OCI-LY1 (cell line): ENCODE data around the gene FBXW5.

Source experiments
- H2AFZ ChIP-seq: fragments of 200-600 bp; sonication (generic), shearing (Covaris generic); 2 replicates; pipeline ENCODE4 v1.6.0; 2014; ENCODE audit warnings: antibody characterized with exemption, mild to moderate bottlenecking, low read length
- H3F3A ChIP-seq: fragments of 200-600 bp; sonication (generic), shearing (Covaris generic); 2 replicates; pipeline ENCODE4 v1.6.0; 2014; ENCODE audit warnings: mild to moderate bottlenecking, antibody characterized with exemption, low read length, moderate library complexity; ENCODE audit not compliant: insufficient read depth
- H3K27ac ChIP-seq: fragments of 200-600 bp; sonication (generic); 2 replicates; pipeline ENCODE4 v1.5.1; 2014; ENCODE audit warnings: low read length, mixed run types, mild to moderate bottlenecking, low read depth; ENCODE audit not compliant: poor library complexity, severe bottlenecking
- H3K27me3 ChIP-seq: fragments of 200-600 bp; sonication (generic); 2 replicates; pipeline ENCODE4 v1.6.0; 2014; ENCODE audit warnings: antibody characterized with exemption, mild to moderate bottlenecking, low read length, moderate library complexity; ENCODE audit not compliant: insufficient read depth
- H3K36me3 ChIP-seq: fragments of 200-600 bp; sonication (generic); 2 replicates; pipeline ENCODE4 v1.6.1; 2014; ENCODE audit warnings: mild to moderate bottlenecking, antibody characterized with exemption, low read length, moderate library complexity, mixed read lengths; ENCODE audit not compliant: insufficient read depth
- H3K4me1 ChIP-seq: fragments of 200-600 bp; sonication (generic); 2 replicates; pipeline ENCODE4 v1.5.1; 2014; ENCODE audit warnings: mild to moderate bottlenecking, low read length, moderate library complexity; ENCODE audit not compliant: insufficient read depth, severe bottlenecking
- H3K4me2 ChIP-seq: fragments of 200-600 bp; sonication (generic), shearing (Covaris generic); 2 replicates; pipeline ENCODE4 v1.6.1; 2014; ENCODE audit warnings: low read length
- H3K4me3 ChIP-seq: fragments of 200-600 bp; sonication (generic); 2 replicates; pipeline ENCODE4 v1.5.1; 2014; ENCODE audit warnings: low read length, low read depth, mild to moderate bottlenecking, mixed read lengths; ENCODE audit not compliant: poor library complexity, severe bottlenecking
- H3K79me2 ChIP-seq: fragments of 200-600 bp; shearing (Covaris generic); 2 replicates; pipeline ENCODE4 v1.6.1; 2016; ENCODE audit warnings: mixed run types, low read length, mixed read lengths; ENCODE audit not compliant: insufficient read depth
- H3K9ac ChIP-seq: fragments of 200-600 bp; sonication (generic), shearing (Covaris generic); 2 replicates; pipeline ENCODE4 v1.6.1; 2014; ENCODE audit warnings: mild to moderate bottlenecking, low read length, mixed read lengths
- H3K9me2 ChIP-seq: fragments of 200-600 bp; sonication (generic), shearing (Covaris generic); 2 replicates; pipeline ENCODE4 v1.6.1; 2014; ENCODE audit warnings: low read depth, mild to moderate bottlenecking, low read length, mixed read lengths
- H3K9me3 ChIP-seq: fragments of 200-600 bp; shearing (Covaris generic); 2 replicates; pipeline ENCODE4 v1.6.1; 2014; ENCODE audit warnings: low read length, mixed read lengths
- H4K20me1 ChIP-seq: fragments of 200-600 bp; sonication (generic), shearing (Covaris generic); 2 replicates; pipeline ENCODE4 v1.6.0; 2016; ENCODE audit warnings: mild to moderate bottlenecking, low read length; ENCODE audit not compliant: insufficient read depth
- EZH2 ChIP-seq: fragments of 200-600 bp; sonication (generic), shearing (Covaris generic); IDR thresholded peaks from 2 replicates; pipeline ENCODE4 v1.8.0; 2017; ENCODE audit warnings: borderline replicate concordance, mixed run types, mild to moderate bottlenecking, antibody characterized with exemption, low read length, moderate library complexity, mixed read lengths
- TF ChIP-seq, protein P1 (sequence below): fragments of 200-600 bp; sonication (generic), shearing (Covaris generic); IDR thresholded peaks from 2 replicates; pipeline ENCODE4 v1.5.1; 2017; ENCODE audit warnings: mild to moderate bottlenecking, antibody characterized with exemption, low read length, moderate library complexity, mixed read lengths

The FBXW5 gene

DNA sequence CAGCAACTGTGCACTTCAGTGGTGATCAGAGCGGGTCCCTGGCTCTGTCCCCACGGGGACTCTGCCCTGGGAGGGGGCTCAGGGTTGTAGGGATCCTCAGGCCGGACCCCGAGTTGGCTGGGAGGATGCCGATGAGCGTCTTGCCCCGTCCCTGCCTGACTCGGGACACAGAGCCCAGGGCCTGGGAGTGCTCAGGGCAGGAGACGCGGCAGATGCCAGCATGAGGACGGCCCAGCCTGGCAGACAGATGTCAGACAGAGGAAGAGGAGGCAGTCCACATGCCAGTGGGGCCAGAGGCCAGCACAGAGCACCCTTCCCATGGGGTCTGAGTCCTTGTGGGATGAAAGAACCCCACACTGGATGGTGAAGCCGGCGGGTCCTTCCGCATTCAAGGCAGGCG is 18.8 kb upstream of the FBXW5 start:
- H3K27ac ChIP-seq, result no peak overlapping the region
- peaks cover 5% of the 10 kb centered on the region for H3K4me1 ChIP-seq
- H3K9ac ChIP-seq, result no peak overlapping the region
- no peaks in the 10 kb centered on the region for H3K36me3 ChIP-seq
- no peak overlapping the region for H2AFZ ChIP-seq
- no peak overlapping the region for H3K4me2 ChIP-seq
- no peaks in the 10 kb centered on the region for H3K9me3 ChIP-seq
- TF ChIP-seq, protein P1, sequence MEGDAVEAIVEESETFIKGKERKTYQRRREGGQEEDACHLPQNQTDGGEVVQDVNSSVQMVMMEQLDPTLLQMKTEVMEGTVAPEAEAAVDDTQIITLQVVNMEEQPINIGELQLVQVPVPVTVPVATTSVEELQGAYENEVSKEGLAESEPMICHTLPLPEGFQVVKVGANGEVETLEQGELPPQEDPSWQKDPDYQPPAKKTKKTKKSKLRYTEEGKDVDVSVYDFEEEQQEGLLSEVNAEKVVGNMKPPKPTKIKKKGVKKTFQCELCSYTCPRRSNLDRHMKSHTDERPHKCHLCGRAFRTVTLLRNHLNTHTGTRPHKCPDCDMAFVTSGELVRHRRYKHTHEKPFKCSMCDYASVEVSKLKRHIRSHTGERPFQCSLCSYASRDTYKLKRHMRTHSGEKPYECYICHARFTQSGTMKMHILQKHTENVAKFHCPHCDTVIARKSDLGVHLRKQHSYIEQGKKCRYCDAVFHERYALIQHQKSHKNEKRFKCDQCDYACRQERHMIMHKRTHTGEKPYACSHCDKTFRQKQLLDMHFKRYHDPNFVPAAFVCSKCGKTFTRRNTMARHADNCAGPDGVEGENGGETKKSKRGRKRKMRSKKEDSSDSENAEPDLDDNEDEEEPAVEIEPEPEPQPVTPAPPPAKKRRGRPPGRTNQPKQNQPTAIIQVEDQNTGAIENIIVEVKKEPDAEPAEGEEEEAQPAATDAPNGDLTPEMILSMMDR, result no peak
- no peak for TF ChIP-seq EZH2
- no peak overlapping the region for H3K4me3 ChIP-seq
- H4K20me1 ChIP-seq, result no peaks in the 10 kb centered on the region
- H3F3A ChIP-seq, result no peaks in the 10 kb centered on the region
- H3K27me3 ChIP-seq, result peaks cover 19% of the 10 kb centered on the region; the same call in 1 of the 2 replicates
- H3K9me2 ChIP-seq, result no peaks in the 10 kb centered on the region
- no peaks in the 10 kb centered on the region for H3K79me2 ChIP-seq

DNA sequence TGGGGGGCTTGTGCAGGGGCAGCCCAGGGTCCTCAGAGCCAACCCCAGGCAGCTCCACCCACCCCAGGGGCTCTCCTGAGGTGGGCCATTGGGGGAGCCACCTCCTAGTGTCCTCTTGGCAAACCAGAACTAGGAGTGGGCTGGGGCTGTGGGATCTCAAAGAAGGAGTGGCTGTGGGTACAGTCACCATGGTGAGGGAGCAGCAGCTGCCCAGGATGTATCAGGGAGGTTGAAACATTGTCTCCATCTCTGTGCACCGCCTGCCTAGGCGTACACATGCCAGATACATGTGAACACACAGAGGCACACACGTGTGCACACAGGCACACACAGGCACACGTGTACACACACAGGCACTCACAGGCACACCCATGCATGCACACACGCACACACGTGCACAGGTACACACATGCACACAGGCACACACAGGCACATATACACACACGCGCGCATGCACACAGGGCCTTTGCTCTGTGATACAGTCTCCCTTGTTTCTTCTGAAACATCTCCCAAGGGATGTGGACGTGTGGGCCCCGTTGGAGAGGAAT is 18.2 kb upstream of the FBXW5 start:
- Histone ChIP-seq H3K79me2 (no peaks in the 10 kb centered on the region), H3K27ac (no peak overlapping the region)
- TF ChIP-seq, protein P1, result no peak
- no peak for TF ChIP-seq EZH2

DNA sequence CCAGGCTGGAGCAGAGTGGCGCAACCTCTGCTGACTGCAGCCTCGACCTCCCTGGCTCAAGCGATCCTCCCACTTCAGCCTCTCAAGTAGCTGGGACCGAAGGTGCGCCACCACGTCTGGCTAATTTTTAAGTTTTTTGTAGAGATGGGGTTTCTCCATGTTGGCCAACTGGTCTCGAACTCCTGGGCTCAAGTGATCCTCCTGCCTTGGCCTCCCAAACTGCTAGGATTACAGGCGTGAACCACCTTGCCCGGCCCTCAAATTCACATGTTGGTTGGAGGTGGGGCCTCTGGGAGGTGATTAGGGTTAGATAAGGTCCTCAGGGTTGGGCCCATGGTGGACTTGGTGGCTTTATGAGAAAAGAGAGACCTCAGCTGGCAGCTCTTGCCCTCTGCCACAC is 17.6 kb upstream of the FBXW5 start:
- Histone ChIP-seq H3K4me1 (peaks cover 5% of the 10 kb centered on the region), H3K9ac (no peak overlapping the region)

More for the DNA sequence above, 18.2 kb upstream of the FBXW5 start:
- peaks cover 24% of the 10 kb centered on the region; the same call in 1 of the 2 replicates for H3K27me3 ChIP-seq
- no peak overlapping the region for H3K4me3 ChIP-seq
- H2AFZ ChIP-seq, result no peak overlapping the region
- no peaks in the 10 kb centered on the region for H3K9me3 ChIP-seq
- H3F3A ChIP-seq, result no peaks in the 10 kb centered on the region
- no peaks in the 10 kb centered on the region for H4K20me1 ChIP-seq
- H3K4me1 ChIP-seq, result peaks cover 5% of the 10 kb centered on the region
- no peaks in the 10 kb centered on the region for H3K9me2 ChIP-seq
- no peak overlapping the region for H3K4me2 ChIP-seq
- no peak overlapping the region for H3K9ac ChIP-seq
- H3K36me3 ChIP-seq, result no peaks in the 10 kb centered on the region

More for the DNA sequence above, 17.6 kb upstream of the FBXW5 start:
- H3K9me2 ChIP-seq, result no peaks in the 10 kb centered on the region
- peaks cover 24% of the 10 kb centered on the region; the same call in 1 of the 2 replicates for H3K27me3 ChIP-seq
- no peak overlapping the region for H3K4me3 ChIP-seq
- TF ChIP-seq EZH2, result no peak
- TF ChIP-seq, protein P1, result no peak
- no peak overlapping the region for H3K27ac ChIP-seq
- H4K20me1 ChIP-seq, result no peaks in the 10 kb centered on the region
- no peak overlapping the region for H3K4me2 ChIP-seq
- no peaks in the 10 kb centered on the region for H3K79me2 ChIP-seq
- H2AFZ ChIP-seq, result no peak overlapping the region
- H3F3A ChIP-seq, result no peaks in the 10 kb centered on the region
- no peaks in the 10 kb centered on the region for H3K9me3 ChIP-seq
- no peaks in the 10 kb centered on the region for H3K36me3 ChIP-seq
